DMS79 (cell line): ENCODE measurements around the gene DGKH.
"Not testable (repeated sequence)": the region's sequence is repeated elsewhere in the genome, so short reads cannot be mapped to it uniquely, and the experiment has no call there.

Experiments
- DNase-seq: peaks from one replicate; lab custom pipeline; 2025; lab: John Stamatoyannopoulos, UW

Gene DGKH

GRCh38 chr13:42110410-42111155 is 62.1 kb downstream of the DGKH start:
- no peak for DNase-seq

- DNase-seq = no peak
Observed at GRCh38 chr13:42112864-42113263, 64.4 kb downstream of the DGKH start.

- no peak for DNase-seq
Observed at GRCh38 chr13:42113478-42113877, 65.0 kb downstream of the DGKH start.

GRCh38 chr13:42114278-42114677 is 65.8 kb downstream of the DGKH start:
- no peak for DNase-seq

- DNase-seq = no peak
Observed at GRCh38 chr13:42114912-42115311, 66.5 kb downstream of the DGKH start.

GRCh38 chr13:42116225-42116624 is 67.8 kb downstream of the DGKH start:
- DNase-seq = no peak

GRCh38 chr13:42119041-42119440 is 70.6 kb downstream of the DGKH start:
- DNase-seq = no peak

- DNase-seq = no peak
Observed at GRCh38 chr13:42119875-42120274, 71.4 kb downstream of the DGKH start.

- DNase-seq = no peak
Observed at GRCh38 chr13:42123600-42123999, 75.2 kb downstream of the DGKH start.

- DNase-seq = peak; percentile 6
Observed at GRCh38 chr13:42125046-42125445, 76.6 kb downstream of the DGKH start.

- no peak for DNase-seq
Observed at GRCh38 chr13:42127047-42127446, 78.6 kb downstream of the DGKH start.

- DNase-seq = no peak
Observed at GRCh38 chr13:42129033-42129432, 80.6 kb downstream of the DGKH start.

GRCh38 chr13:42136518-42136917 is 88.1 kb downstream of the DGKH start:
- DNase-seq = no peak

GRCh38 chr13:42137856-42138537 is 89.5 kb downstream of the DGKH start:
- DNase-seq = no peak

GRCh38 chr13:42140494-42140893 is 92.0 kb downstream of the DGKH start:
- DNase-seq = no peak

- DNase-seq = not testable (repeated sequence)
Observed at GRCh38 chr13:42141052-42141451, 92.6 kb downstream of the DGKH start.

GRCh38 chr13:42146359-42146758 is 97.9 kb downstream of the DGKH start:
- DNase-seq = no peak

- DNase-seq = no peak
Observed at GRCh38 chr13:42148538-42148937, 100.1 kb downstream of the DGKH start.

GRCh38 chr13:42149136-42149535 is 100.7 kb downstream of the DGKH start:
- DNase-seq = no peak

GRCh38 chr13:42151781-42152180 is 103.3 kb downstream of the DGKH start:
- DNase-seq = no peak

- DNase-seq = no peak
Observed at GRCh38 chr13:42152495-42152894, 104.0 kb downstream of the DGKH start.

- DNase-seq = no peak
Observed at GRCh38 chr13:42153199-42154113, 105.0 kb downstream of the DGKH start.

- no peak for DNase-seq
Observed at GRCh38 chr13:42155251-42155650, 106.8 kb downstream of the DGKH start.
